Inflammatory macrophage (primary cell): Measurements from ENCODE around the gene HTR7.
"Not testable (repeated sequence)": the region's sequence is repeated elsewhere in the genome, so short reads cannot be mapped to it uniquely, and the experiment has no call there.

Source experiments
- DNase-seq, 2 donors: peaks; one replicate each; pipeline ENCODE4 v3.0.0-alpha.2; 2020 to 2022

HTR7 gene

GRCh38 chr10:90858461-90858968, 676 bp upstream of the HTR7 start:
- peak; percentile 13 to 48 for DNase-seq

GRCh38 chr10:90856964-90857634, 740 bp downstream of the HTR7 start:
- no peak for DNase-seq

- DNase-seq = no peak
Observed at GRCh38 chr10:90856261-90856660, 1.6 kb downstream of the HTR7 start.

GRCh38 chr10:90855126-90855525, 2.7 kb downstream of the HTR7 start:
- no peak for DNase-seq

- no peak for DNase-seq
Observed at GRCh38 chr10:90849956-90850749, 7.7 kb downstream of the HTR7 start.

- peak; percentile 37 to 40 for DNase-seq
Observed at GRCh38 chr10:90847436-90847835, 10.4 kb downstream of the HTR7 start.

GRCh38 chr10:90846746-90847145, 11.1 kb downstream of the HTR7 start:
- no peak for DNase-seq

GRCh38 chr10:90845726-90846125, 12.1 kb downstream of the HTR7 start:
- no peak for DNase-seq

- peak; percentile 10 to 43 for DNase-seq
Observed at GRCh38 chr10:90842725-90843124, 15.1 kb downstream of the HTR7 start.

GRCh38 chr10:90837486-90837885, 20.4 kb downstream of the HTR7 start:
- no peak for DNase-seq

- no peak for DNase-seq
Observed at GRCh38 chr10:90834326-90834725, 23.5 kb downstream of the HTR7 start.

- DNase-seq = no peak
Observed at GRCh38 chr10:90832111-90832510, 25.7 kb downstream of the HTR7 start.

GRCh38 chr10:90822508-90822907, 35.3 kb downstream of the HTR7 start:
- DNase-seq = no peak

- DNase-seq = not testable (repeated sequence)
Observed at GRCh38 chr10:90821864-90822263, 36.0 kb downstream of the HTR7 start.

- DNase-seq = no peak
Observed at GRCh38 chr10:90819911-90820310, 37.9 kb downstream of the HTR7 start.

GRCh38 chr10:90818736-90819135, 39.1 kb downstream of the HTR7 start:
- no peak for DNase-seq

GRCh38 chr10:90817128-90817889, 40.5 kb downstream of the HTR7 start:
- peak; percentile 16 to 51 for DNase-seq

- no peak for DNase-seq
Observed at GRCh38 chr10:90816466-90816865, 41.4 kb downstream of the HTR7 start.

GRCh38 chr10:90813594-90814365, 44.1 kb downstream of the HTR7 start:
- no peak for DNase-seq

- DNase-seq = not testable (repeated sequence)
Observed at GRCh38 chr10:90807106-90807505, 50.7 kb downstream of the HTR7 start.

- no peak for DNase-seq
Observed at GRCh38 chr10:90806677-90807076, 51.2 kb downstream of the HTR7 start.

- DNase-seq = no peak
Observed at GRCh38 chr10:90805206-90805605, 52.6 kb downstream of the HTR7 start.
